PC-9 (cell line): ENCODE results near the gene CEP78.

Experiments
- CTCF ChIP-seq: fragments of 200-600 bp; sonication (generic); conservative IDR thresholded peaks from 2 replicates; pipeline ENCODE4 v1.6.1; 2017; ENCODE audit warnings: mixed run types, antibody characterized with exemption, mild to moderate bottlenecking, moderate library complexity
- EZH2 ChIP-seq: fragments of 200-600 bp; sonication (generic); IDR thresholded peaks from 2 replicates; pipeline ENCODE4 v1.8.0; 2017; ENCODE audit warnings: antibody characterized with exemption, low read depth

DNA sequence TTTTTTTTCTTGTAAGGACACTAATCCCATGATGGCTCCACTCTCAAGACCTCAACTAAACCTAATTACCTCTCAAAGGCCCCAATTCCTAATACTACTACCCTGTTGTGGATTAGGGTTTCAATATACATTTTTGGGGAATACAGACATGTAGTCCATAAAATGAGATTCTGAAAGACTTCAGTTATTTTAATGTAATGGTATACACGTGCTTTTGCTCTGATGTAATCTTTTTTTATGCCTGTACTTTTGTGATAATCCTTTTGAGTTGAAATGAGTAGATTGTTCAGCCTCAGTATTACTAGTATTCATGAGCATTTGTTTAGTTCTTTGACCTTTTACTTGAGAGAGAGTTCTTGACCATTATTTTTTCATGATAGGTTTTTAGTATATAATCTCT lies 9.5 kb downstream of the CEP78 start:
- TF ChIP-seq CTCF (no peak), EZH2 (no peak)
